Germinal center (tissue), 1 donor: ENCODE measurements around the gene SH3GLB1.
A peak's percentile ranks its signal among the peaks of the same experiment; 100 is the strongest.

ENCODE experiments used
- DNase-seq: peaks from one replicate; pipeline ENCODE4 v3.0.0; 2012; ENCODE audit warnings: mixed read lengths, low spot score

The SH3GLB1 gene

DNA sequence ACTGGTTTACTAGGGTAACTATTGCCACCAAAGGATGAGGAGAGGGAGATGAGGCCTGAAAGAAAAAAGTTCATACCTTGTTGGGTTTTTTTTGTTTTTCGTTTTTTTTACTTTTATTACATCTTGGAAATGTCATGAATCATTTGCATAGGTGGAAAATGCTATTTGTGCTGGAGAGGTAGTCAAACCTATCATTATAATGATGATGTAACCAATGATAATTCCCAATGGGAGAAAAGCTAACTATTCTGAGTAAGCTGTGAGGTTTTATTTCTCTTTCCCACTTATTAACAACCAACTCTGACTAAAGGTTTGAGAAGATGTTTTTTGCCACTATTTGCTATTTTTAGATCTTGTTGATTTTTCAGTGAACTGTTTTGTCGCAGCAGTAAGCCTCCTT, 29.0 kb downstream of the SH3GLB1 start:
- DNase-seq, result no peak

DNA sequence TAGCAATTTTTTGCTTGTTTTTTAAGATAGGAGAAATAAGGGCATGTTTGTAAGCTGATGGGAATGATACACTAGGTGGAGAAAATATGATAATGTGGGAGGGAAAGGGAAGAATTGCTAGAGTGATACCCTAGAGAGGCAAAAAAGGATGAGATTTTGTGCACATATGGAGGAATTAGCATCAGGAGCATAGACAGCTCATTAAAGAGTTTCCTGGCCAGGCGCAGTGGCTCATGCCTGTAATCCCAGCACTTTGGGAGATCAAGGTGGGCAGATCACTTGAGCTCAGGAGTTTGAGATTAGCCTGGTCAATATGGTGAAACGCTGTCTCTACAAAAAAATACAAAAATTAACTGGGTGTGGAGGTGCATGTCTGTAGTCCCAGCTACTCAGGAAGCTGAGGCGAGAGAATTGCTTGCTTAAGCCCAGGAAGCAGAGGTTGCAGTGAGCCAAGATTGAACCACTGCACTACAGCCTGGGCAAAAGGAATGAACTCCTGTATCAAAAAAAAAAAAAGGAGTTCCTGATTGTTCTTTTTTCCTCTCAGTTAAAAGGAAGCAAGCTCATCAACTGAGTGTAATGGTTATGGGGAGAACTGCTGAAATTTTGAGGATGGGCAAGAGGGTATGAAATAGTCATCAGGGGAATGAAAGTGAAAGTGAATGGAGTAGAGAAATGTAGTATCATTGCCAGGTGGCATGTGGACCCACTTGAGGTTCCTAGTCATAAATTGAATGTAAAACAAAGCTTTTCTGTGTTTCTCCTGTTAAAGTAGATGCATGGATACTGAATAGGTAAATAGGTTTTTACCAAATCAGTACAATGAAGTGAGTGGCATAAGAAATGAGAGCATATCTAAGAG, 35.5 kb downstream of the SH3GLB1 start:
- no peak for DNase-seq

DNA sequence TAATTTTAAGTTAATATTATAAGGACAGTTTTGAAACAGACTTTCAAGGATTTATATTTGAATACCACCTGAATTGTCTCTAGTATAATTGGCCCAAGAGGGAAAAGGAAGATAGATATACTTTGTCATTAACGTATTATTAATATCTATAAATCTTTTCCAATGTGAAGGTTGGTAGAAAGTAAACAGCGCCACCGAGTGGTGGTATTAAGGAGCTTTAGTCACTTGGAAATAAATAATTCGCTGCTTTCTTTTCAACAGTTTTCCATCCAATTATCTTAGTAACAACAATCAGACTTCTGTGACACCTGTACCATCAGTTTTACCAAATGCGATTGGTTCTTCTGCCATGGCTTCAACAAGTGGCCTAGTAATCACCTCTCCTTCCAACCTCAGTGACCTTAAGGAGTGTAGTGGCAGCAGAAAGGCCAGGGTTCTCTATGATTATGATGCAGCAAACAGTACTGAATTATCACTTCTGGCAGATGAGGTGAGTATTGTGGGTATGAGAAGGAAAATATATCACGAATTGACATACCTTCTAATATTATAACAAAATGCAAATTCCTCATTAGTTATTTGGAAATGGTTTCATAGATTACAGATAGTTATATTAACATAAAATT, 37.7 kb downstream of the SH3GLB1 start:
- peak; percentile 20 for DNase-seq

DNA sequence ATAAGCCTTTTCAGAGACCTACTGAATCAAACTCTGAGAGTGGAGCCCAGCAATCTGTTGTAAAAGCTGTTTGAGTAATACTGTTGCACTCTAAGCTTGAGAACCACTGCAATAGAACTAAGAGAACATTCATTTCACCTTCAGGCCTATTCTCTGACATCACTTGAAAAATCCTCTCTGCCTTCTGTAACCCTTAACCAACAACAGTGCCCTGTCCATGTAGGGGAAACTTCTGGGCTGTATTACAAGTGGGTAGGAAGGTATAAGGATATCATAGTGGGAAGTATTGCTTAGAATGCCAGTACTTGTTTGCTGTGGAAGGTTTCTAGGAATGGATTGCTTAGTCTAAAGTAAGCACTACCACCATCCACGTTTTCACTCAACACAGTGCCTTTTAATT, 42.9 kb downstream of the SH3GLB1 start:
- DNase-seq, result no peak

DNA sequence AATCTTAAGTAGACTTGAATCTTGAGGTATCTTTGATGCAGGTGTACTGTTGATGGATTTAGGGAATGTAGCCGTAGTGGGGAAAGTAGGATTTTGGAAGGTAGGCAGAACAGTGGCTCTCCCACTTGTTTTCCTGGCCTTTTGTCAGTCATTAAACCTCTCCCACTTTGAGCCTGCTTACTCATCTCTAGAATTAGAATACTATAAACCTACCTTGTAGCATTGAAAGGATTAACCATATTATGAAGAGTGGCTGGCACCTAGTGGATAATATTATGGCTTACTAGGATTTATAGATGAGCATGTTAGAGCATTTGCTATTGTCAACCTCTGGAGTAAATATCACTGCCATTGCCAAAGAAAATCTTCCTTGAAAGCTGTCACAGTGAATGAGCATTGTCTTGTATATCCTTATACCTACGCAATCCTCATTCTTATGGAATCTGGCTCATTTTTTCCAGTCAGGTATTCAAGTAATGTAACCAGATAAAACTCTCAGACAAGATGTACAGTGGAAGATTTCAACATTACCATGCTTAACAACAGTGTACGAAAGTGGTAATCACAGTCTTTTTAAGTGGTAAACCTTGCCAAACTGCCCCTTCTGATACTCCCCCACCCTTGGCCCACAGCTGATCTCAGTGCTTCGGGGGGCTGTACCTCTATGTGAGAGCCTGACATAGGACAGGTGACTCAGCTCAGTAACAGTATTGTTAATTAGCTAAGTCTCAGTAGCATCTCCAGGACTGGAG, 44.4 kb downstream of the SH3GLB1 start:
- no peak for DNase-seq

DNA sequence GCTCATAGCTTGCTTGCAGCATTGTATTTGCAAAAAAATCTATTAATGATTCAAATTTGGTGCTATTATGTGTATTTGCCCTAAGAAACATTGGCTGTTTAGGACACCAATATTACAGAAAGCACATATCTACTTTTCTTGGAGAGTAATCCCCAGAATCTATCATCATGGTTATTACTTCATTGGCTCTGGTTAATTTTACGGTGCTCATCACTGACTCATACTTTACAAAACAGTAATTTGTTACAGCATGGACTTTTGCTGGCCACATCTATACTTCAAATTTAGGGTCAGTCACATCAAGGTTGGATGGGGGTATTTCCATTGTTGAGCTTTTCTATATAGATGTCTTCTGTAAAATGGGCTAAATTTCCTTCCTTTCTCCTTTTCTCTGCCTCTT, 45.7 kb downstream of the SH3GLB1 start:
- no peak for DNase-seq

DNA sequence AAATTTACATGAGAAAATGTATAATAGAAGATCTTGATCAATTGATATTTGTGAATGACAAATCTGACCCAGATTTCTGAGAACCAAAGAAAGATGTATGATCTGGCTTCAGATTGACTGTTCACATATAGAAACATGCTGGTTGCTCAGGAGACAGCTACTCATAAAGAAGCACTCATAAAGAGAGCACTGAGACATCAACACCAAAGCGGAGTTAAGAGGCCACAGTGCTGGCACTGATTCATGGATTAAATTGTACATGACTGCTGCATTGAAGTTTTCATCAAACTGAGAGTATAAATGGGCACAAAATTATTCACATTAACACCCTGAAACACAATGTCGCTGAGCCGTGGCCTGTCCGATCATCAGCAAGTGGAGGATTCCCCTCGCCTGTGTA, 46.2 kb downstream of the SH3GLB1 start:
- no peak for DNase-seq

DNA sequence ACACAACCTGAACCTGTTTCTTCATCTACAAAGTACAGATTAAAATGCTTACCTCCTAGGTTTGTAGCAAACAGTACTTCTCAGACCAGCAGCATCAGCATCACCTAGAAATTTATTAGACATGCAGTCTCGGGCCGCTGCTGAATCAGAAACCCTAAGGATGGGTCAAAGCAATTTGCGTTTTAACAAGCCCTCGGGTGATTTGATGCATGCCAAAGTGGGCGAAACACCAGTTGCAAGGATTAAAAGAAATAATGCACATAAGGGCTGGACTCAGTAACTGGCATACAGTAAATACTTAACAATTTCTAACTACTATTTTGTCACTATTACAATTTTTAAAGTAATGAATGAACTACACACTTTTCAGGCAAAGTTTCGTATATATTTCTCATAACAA, 47.5 kb downstream of the SH3GLB1 start:
- no peak for DNase-seq

DNA sequence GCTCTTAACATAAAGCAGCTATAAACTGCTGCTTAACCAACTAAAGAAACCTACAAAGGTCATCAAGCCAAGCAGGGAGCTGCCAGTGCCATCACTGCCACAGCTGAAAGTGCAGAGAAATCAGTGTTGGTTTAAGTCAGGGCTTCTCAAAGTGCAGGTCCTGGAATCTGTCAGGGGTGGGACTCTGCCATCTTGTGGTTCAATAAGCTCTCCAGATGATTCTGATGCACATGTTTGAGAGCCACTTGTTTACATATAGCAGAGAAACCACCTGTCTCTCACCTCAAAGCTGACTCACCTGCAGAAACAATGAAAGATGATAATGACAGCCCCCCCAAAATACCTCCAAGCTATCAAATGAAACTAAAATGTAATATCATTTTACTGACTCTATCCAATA, 49.3 kb downstream of the SH3GLB1 start:
- no peak for DNase-seq

DNA sequence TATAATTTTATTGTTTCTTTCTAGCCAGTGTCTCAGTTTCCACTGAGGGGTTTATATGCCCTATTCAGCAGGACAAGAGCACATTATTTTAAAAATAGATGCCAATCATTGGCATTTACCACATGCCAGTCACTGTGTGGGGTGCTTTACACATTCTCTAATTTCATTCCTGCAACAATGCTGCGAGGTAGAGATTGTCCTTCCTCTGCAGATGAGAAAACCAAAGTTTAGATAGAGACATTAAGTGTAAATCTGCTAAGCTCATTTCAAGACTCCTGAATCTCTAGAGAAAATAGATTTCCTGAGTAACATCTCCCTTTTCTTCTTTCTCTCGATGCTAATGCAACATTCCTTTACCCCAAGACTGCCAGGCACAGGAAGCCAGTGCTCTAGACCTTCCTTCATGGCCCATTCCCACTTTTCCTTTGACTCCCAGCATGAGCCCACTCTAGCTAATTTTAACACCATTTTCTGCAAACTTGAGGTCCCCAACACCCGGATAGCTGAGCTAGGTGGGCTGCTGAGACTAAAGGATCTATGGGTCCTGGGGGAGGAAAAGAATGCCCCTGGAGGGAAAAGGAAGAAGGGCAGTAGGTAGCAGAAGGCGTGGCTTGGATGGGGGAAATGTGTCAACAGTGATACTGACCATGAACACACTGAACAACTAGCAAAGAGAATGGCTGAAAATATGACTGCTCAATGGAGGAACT, 50.0 kb downstream of the SH3GLB1 start:
- DNase-seq, result no peak

DNA sequence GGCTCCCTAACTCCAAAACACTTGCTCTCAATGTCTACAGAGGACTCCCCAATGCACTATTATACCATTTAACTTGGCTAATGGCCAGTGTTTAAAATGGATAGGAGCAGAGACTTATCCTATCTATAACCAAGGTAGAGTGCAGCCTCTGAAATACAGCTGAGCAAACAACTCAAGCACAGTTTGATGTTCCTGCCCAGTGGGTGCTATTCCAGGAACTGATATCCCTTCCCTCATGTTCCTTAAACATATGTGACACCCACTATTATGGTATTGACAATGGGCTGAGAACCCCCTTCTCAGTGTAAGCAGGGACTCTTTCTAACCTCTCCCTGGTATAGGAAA, 51.7 kb downstream of the SH3GLB1 start:
- no peak for DNase-seq

DNA sequence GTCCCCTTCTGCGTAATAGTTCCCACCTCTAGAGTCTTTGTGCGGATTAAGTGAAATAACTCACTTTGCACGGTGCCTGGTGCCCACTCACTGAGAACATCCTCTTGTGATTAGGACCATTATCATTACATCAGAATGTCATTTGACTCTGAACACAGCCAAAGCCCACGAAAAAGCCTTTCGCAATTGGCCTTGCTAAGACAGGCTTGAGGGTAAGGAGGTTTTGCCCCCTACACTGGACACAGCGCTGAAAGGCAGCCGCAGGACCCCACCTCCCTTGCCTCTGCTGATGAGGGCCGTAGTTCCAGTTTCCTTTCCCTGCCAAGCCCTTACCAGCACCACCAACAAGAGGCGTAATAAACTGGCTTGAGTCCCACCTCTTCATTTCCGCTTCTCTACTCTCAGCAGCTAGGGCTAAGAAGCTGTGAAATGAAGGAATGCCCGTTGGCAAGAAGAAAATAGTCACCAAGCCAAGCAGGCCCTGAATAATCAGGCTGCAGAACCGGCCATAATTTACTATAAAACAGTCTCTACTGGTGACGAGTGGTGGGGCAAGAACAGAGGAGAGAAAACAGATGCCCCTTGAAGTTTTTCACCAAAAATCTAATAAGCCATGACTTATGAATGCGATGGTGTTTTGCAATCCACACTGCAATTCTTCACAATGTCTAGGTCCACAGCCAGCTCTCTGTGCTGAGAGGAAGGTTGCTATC, 53.1 kb downstream of the SH3GLB1 start:
- DNase-seq, result no peak

DNA sequence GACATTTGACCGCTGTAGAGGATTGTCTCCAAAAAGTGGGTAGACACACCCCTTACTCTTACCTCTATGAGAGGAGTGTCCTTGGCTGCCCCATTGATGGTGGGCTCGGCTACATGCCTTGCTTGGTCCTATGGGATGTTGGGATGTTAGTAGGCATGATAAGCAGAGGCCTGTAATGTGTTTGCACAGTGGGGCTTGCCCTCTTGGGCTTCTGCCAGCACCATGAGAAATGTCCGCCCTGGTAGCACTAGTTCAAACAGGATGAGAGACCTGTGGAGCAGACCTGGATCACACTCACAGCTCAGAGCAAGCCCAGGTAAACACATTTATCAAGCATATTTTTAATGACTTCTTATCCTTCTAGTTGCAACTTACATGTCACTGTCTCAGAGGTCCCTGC, 54.2 kb downstream of the SH3GLB1 start:
- no peak for DNase-seq

DNA sequence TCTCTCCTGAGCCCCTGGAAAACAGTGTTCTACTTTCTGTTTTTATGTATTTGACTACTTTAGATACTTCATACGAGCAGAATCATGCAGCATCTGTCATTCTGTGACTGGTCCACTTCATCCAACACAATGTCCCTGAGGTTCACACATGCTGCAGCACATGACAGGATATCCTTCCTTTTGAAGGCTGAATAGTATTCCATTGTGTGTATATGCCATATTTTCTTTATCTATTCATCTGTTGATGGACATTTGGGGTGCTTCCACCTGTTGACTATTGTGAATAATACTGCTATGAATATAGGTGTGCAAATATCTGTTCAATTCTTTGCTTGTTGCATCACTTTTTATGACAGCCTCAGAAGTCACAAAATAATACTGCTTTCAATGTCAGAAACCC, 55.8 kb downstream of the SH3GLB1 start:
- DNase-seq, result no peak

DNA sequence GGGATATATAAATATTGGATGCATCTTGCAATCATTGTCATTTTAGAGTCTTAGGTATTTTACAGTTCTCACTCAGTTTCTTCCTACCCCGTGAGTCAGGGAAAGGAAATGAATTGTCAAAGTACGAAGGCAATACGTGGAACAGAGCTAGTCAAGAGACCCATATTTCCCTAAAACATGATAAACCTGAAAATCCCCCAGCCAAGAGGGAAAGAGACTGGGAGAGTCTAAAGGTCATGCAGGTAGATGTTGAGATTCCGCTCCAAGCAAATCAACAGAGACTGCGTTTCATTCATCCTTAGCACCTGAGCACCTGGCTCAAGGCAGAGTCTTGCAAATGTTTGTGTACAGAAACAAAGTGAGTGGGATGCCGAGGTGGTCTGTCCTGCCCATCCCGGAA, 58.0 kb downstream of the SH3GLB1 start:
- DNase-seq, result no peak

DNA sequence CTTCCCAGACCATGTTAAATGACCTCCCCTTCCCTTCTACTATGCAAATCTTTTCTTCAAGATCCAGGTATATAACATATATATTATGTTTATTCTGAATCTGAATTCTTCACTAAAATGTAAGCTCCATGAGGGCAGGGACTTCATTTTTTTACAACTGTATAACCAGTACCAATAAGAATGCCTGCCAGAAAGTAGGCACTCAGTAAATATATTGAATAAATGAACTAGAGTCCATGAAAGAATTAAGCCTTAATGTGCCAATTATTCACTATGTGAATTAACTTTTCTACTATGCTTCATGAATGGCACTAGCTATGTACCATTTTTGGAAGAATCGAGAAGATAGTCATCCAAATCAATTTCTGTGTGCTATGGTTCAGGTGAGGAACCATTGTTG, 60.1 kb downstream of the SH3GLB1 start:
- no peak for DNase-seq

DNA sequence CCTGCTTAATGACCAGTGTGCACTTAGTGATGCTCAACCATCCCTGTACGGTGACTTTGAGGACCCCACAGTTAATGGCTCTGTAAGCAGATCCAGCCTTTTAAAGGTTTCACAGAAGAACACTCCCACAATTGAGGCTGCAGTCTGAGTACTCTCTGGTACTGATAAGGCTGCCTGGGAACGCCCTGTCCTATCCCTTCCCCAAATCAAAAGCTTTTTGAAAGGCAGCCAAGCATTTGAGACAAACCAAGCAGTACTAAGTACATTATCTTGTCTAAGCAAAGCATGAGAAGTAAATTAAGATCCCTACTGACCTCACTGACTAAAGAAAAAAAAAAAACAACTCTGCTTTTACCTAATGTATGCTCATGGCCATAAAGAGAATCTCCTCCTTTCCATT, 60.7 kb downstream of the SH3GLB1 start:
- DNase-seq, result no peak

DNA sequence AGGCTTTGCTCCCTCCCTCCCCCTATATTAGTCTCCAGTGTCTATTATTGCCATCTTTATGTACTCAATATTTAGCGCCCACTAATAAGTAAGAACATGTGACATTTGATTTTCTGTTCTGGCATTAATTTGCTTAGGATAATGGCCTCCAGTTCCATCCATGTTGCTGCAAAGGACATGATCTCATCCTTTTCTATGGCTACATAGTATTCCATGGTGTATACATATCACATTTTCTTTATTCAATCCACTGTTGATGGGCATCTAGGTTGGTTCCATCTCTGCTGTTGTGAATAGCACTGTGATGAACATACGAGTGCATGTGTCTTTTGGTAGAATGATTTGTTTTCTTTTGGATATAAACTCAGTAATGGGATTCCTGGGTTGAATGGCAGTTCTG, 61.3 kb downstream of the SH3GLB1 start:
- DNase-seq, result no peak

DNA sequence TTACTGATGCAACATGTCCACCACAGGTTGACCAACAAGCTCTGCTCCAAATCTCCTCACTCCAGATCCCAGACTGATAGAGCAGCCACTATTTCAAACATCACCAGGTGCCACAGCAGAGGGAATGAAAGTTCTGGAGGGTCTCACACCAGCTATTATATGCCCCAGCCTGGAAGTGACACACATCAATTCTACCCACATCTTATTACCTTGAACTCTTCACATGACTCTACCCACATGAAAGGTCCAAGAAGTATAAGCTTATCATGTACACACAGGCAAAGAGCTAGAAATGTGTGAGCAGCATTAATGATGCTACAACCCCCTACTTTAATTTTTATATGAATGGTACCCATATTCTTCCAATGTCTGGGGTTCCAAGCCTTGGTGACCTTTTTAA, 64.2 kb downstream of the SH3GLB1 start:
- no peak for DNase-seq

DNA sequence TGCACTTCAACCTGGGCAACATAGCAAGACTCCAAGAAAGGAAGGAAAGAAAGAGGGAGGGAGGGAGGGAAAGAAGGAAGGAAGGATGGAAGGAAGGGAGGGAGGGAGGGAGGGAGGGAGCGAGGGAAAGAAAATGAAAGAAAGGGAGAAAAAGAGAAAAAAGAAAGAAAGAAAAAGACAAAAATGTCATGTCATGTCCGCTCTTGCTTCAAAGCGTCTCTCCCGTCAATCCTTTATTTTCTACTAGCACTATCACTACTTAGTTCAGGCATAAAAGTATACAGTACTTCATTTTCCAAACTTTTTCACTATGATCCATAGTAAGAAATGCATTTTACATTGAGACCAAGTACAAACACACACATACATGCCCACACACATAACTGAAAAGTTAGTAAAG, 64.7 kb downstream of the SH3GLB1 start:
- no peak for DNase-seq

DNA sequence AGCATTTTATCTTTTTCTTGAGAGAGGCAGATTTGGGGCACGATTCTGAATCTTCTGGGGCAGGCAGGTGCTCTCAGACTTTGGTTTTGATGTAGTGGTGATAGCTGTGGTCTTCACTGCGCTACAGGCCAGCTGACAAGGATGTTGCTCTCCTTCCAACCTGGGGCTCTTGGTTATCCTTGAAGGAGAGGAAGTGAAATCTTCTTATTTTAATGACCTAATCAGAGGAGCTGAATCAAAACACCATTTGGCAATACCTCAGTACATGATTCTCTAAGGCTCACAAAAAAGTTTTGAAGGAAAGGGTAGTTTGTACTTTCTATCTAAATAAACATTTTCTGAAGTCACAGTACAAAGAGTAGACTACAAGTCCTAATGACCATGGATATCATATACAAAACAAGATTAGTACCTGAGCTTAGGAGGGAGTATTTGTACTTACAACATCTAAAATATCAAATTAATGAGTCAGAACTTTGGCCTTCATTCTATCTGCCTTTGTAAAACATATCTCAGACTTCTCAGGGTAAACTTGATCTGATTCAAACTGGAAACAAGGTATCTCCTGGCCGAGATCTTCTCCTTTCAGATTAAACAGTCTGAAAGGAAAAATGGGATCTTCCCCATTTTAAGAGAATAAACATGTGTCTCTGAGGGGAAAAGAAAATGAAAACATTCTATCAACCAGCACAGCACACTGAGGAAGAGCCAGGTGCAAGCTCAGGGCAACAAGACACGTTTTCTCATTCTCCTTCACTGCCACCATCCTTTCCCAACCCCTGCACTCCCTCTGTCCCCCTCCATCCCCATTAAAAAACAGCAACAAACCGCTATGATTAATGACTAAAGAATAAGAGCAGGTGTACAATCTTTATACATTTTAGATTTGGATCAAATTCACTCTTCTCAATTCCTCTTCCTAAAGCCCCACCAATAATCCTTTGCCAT, 69.2 kb downstream of the SH3GLB1 start:
- DNase-seq, result no peak
